Keratinocyte (primary cell): ENCODE measurements around the gene NHSL1. TPM values are rescaled to one million over a fixed set of nuclear protein-coding genes. Genes with fewer than 3 reads are reported as not detected.

Experiments
- DNase-seq: peaks from one replicate; pipeline ENCODE4 v3.0.0-alpha.2; 2011; ENCODE audit warnings: low read depth, missing footprints, low spot score
- FAIRE-seq: peaks from 2 replicates; lab custom pipeline; 2011; peaks lifted over from hg19 to GRCh38; lab: Jason Lieb, UNC
- H2AFZ ChIP-seq: 2 replicates; pipeline ENCODE4 v1.6.0; 2012; ENCODE audit warnings: low read length, control low read depth, inconsistent platforms; ENCODE audit not compliant: control insufficient read depth
- H3K27ac ChIP-seq: 2 replicates; pipeline ENCODE4 v1.5.1; 2011; ENCODE audit warnings: low read length; ENCODE audit not compliant: control insufficient read depth, insufficient read depth
- H3K27me3 ChIP-seq: 3 replicates; pipeline ENCODE4 v1.6.0; 2011; ENCODE audit warnings: low read length; ENCODE audit not compliant: control insufficient read depth, insufficient read depth; ENCODE audit errors: extremely low read depth
- H3K36me3 ChIP-seq, 2 experiments: 2 replicates in 1 of 2; 3 replicates in 1 of 2; pipeline ENCODE4 v1.5.1; 2011; ENCODE audit warnings: low read length in 2 of 2, mild to moderate bottlenecking in 1 of 2; ENCODE audit not compliant: control insufficient read depth in 2 of 2, insufficient read depth in 2 of 2; ENCODE audit errors: extremely low read depth in 1 of 2
- H3K4me1 ChIP-seq: 3 replicates; pipeline ENCODE4 v1.5.1; 2011; ENCODE audit warnings: low read length; ENCODE audit not compliant: control insufficient read depth, insufficient read depth; ENCODE audit errors: extremely low read depth
- H3K4me2 ChIP-seq: 3 replicates; pipeline ENCODE4 v1.6.0; 2011; ENCODE audit warnings: low read depth, low read length; ENCODE audit not compliant: control insufficient read depth, insufficient read depth; ENCODE audit errors: extremely low read depth
- H3K4me3 ChIP-seq, 3 experiments: fragments of 200-600 bp in 1 of 3; sonication (generic) in 1 of 3; 2 replicates in 2 of 3; 3 replicates in 1 of 3; pipeline ENCODE4 v1.5.1; 2011 to 2016; ENCODE audit warnings: low read length in 3 of 3, mild to moderate bottlenecking in 3 of 3, control low read depth in 2 of 3, inconsistent platforms in 1 of 3, low read depth in 1 of 3, mixed read lengths in 1 of 3, mixed run types in 1 of 3, moderate library complexity in 1 of 3; ENCODE audit not compliant: control insufficient read depth in 2 of 3, insufficient read depth in 2 of 3; ENCODE audit errors: extremely low read depth in 1 of 3
- H3K79me2 ChIP-seq: 2 replicates; pipeline ENCODE4 v1.6.0; 2012; ENCODE audit warnings: low read length; ENCODE audit not compliant: control insufficient read depth, insufficient read depth
- H3K9ac ChIP-seq: 3 replicates; pipeline ENCODE4 v1.6.0; 2011; ENCODE audit warnings: low read length; ENCODE audit not compliant: control insufficient read depth, insufficient read depth; ENCODE audit errors: extremely low read depth
- H3K9me1 ChIP-seq: 3 replicates; pipeline ENCODE4 v1.6.0; 2011; ENCODE audit warnings: low read length; ENCODE audit not compliant: control insufficient read depth, insufficient read depth; ENCODE audit errors: extremely low read depth
- H3K9me3 ChIP-seq: 2 replicates; pipeline ENCODE4 v1.5.1; 2012; ENCODE audit warnings: low read depth, low read length; ENCODE audit not compliant: control insufficient read depth
- H4K20me1 ChIP-seq: 3 replicates; pipeline ENCODE4 v1.6.0; 2011; ENCODE audit warnings: low read length; ENCODE audit not compliant: control insufficient read depth, insufficient read depth; ENCODE audit errors: extremely low read depth
- EZH2 ChIP-seq: IDR thresholded peaks from one replicate; pipeline ENCODE4 v1.6.1; 2012; ENCODE audit warnings: inconsistent platforms, mild to moderate bottlenecking, low read length, moderate library complexity
- dilution Hi-C: fragments of 300-500 bp; cut with MboI; formaldehyde crosslinking; loops from one replicate; pipeline ENCODE4 v1.7.0; 2020; ENCODE audit warnings: low sequenced_read_pairs; ENCODE audit not compliant: extremely low pct_ligation_motif_present
- polyA plus RNA-seq, 5 experiments: library from polyadenylated mRNA; depleted of rRNA in 3 of 5; stranded (reverse) in 3 of 5; stranded (forward) in 1 of 5; unstranded in 1 of 5; fragments of >200 nt; gene quantifications; 1 replicate in 1 of 5; 2 replicates in 3 of 5; 3 replicates in 1 of 5; pipeline versions ENCODE4 v1.2.1 to v1.2.3, GENCODE V29; 2011 to 2012; ENCODE audit warnings: missing spikeins in 2 of 5, low read depth in 1 of 5, low replicate concordance in 1 of 5
- TF ChIP-seq, protein P1 (sequence below), 3 experiments: IDR thresholded peaks in 1 of 3; conservative IDR thresholded peaks in 1 of 3; optimal IDR thresholded peaks in 1 of 3; 2 replicates in 2 of 3; 3 replicates in 1 of 3; pipeline versions ENCODE3 to v1.5.1; 2011; ENCODE audit warnings: low read length in 3 of 3, mild to moderate bottlenecking in 3 of 3, moderate library complexity in 2 of 3, control low read depth in 1 of 3, inconsistent platforms in 1 of 3; ENCODE audit not compliant: insufficient read depth in 2 of 3; ENCODE audit errors: extremely low read depth in 1 of 3

The NHSL1 gene
- polyA plus RNA-seq, 1 donor (not counting 4 experiments of a cell fraction or from before 2014, with no cell fraction given) = 11.8 TPM

DNA sequence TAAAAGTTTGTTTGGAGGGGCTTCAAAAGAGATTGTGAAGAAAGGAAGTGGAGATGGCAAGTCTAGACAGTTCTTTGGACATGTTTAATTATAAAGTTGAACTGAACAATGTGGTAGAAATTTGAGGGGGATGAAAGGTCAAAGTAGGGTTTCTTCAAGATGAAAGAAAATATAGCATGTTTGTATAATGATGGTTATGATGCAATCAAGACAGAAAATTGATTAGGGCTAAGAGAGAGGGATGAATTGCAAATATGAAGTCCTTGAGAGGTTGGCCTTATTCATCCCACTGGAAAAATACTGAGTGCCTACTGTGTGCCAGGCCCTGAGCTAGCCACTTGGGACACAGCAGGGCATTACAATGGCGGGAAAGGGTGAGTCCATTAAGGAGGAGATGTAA is 37.6 kb downstream of the NHSL1 start:
- no peak overlapping the region for H2AFZ ChIP-seq
- H3K4me2 ChIP-seq = no peak overlapping the region
- H3K9me1 ChIP-seq = no peaks in the 10 kb centered on the region
- no peaks in the 10 kb centered on the region for H3K27me3 ChIP-seq
- peaks cover 29% of the 10 kb centered on the region for H3K4me1 ChIP-seq
- peaks cover 14 to 19% of the 10 kb centered on the region in 2 experiments for H3K36me3 ChIP-seq
- H3K9ac ChIP-seq = no peak overlapping the region
- dilution Hi-C loops = no loop called here
- H3K27ac ChIP-seq = no peak overlapping the region
- FAIRE-seq (no peak), DNase-seq (no peak)
- TF ChIP-seq EZH2 = no peak
- TF ChIP-seq, protein P1, sequence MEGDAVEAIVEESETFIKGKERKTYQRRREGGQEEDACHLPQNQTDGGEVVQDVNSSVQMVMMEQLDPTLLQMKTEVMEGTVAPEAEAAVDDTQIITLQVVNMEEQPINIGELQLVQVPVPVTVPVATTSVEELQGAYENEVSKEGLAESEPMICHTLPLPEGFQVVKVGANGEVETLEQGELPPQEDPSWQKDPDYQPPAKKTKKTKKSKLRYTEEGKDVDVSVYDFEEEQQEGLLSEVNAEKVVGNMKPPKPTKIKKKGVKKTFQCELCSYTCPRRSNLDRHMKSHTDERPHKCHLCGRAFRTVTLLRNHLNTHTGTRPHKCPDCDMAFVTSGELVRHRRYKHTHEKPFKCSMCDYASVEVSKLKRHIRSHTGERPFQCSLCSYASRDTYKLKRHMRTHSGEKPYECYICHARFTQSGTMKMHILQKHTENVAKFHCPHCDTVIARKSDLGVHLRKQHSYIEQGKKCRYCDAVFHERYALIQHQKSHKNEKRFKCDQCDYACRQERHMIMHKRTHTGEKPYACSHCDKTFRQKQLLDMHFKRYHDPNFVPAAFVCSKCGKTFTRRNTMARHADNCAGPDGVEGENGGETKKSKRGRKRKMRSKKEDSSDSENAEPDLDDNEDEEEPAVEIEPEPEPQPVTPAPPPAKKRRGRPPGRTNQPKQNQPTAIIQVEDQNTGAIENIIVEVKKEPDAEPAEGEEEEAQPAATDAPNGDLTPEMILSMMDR (optimal IDR thresholded peaks at IDR 0.05 in 1 of 3, IDR thresholded peaks at IDR 0.05 in 1 of 3, conservative IDR thresholded peaks at IDR 0.05 in 1 of 3; ENCODE audit: extremely low read depth in 1 of 3, insufficient read depth in 2 of 3, low read length in 3 of 3) = no peak
- H3K9me3 ChIP-seq = no peaks in the 10 kb centered on the region
- no peaks in the 10 kb centered on the region for H4K20me1 ChIP-seq
- H3K4me3 ChIP-seq = no peak overlapping the region
- H3K79me2 ChIP-seq = peaks cover 7% of the 10 kb centered on the region

DNA sequence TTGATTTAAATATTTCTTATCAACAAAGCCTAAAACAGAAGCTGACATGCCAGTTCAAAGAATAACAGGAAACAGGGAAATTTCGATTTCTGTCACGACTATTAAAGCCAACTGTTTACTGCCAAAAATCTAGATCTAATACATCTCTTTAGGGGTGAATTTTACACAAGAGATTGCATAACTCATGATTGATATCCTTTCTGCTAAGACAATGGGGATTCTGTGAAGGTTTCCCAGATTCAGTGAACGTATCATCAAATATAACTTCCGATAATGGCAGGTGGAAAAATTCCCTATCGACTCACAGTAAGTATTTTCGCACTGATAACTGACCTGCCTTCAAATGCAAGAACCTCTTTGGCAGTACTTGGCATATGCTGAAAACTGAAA is 42.9 kb downstream of the NHSL1 start:
- H3K4me3 ChIP-seq = no peak overlapping the region
- dilution Hi-C loops = no loop called here
- H3K36me3 ChIP-seq = no peaks in the 10 kb centered on the region
- no peaks in the 10 kb centered on the region for H3K27me3 ChIP-seq
- peaks cover 3% of the 10 kb centered on the region for H3K79me2 ChIP-seq
- peak overlapping the region; percentile 80 for H3K4me2 ChIP-seq
- H3K9me3 ChIP-seq = no peaks in the 10 kb centered on the region
- FAIRE-seq (no peak), DNase-seq (no peak)
- no peaks in the 10 kb centered on the region for H4K20me1 ChIP-seq
- H3K4me1 ChIP-seq = peaks cover 31% of the 10 kb centered on the region
- H3K9me1 ChIP-seq = no peaks in the 10 kb centered on the region
- TF ChIP-seq, protein P1 (optimal IDR thresholded peaks at IDR 0.05 in 1 of 3, IDR thresholded peaks at IDR 0.05 in 1 of 3, conservative IDR thresholded peaks at IDR 0.05 in 1 of 3; ENCODE audit: extremely low read depth in 1 of 3, insufficient read depth in 2 of 3, low read length in 3 of 3) = no peak
- no peak for TF ChIP-seq EZH2
- peak overlapping the region; percentile 65 for H3K9ac ChIP-seq
- H2AFZ ChIP-seq = no peak overlapping the region
- peak overlapping the region; percentile 90 for H3K27ac ChIP-seq
